Glutamatergic neuron (in vitro differentiated cells): ENCODE results near the gene TCOF1. TPM values are rescaled to one million over a fixed set of nuclear protein-coding genes. Genes with fewer than 3 reads are reported as not detected.
A peak's percentile ranks its signal among the peaks of the same experiment; 100 is the strongest.

Experiments used
- DNase-seq: peaks from one replicate; pipeline ENCODE4 v3.0.0; 2022
- H3K27ac Mint-ChIP-seq: one replicate; pipeline ENCODE4 v1.8.0; 2020; ENCODE audit warnings: mild to moderate bottlenecking, mixed read lengths, inconsistent platforms; ENCODE audit not compliant: unreplicated experiment
- H3K27me3 Mint-ChIP-seq: one replicate; pipeline ENCODE4 v1.8.0; 2020; ENCODE audit warnings: mild to moderate bottlenecking, moderate library complexity, mixed read lengths, inconsistent platforms; ENCODE audit not compliant: unreplicated experiment
- H3K36me3 Mint-ChIP-seq: one replicate; pipeline ENCODE4 v1.8.0; 2020; ENCODE audit warnings: mild to moderate bottlenecking, mixed read lengths, inconsistent platforms; ENCODE audit not compliant: unreplicated experiment
- H3K4me1 Mint-ChIP-seq: one replicate; pipeline ENCODE4 v1.8.0; 2020; ENCODE audit warnings: mild to moderate bottlenecking, low read depth, mixed read lengths, inconsistent platforms; ENCODE audit not compliant: unreplicated experiment
- H3K4me3 Mint-ChIP-seq: one replicate; pipeline ENCODE4 v1.8.0; 2020; ENCODE audit warnings: mild to moderate bottlenecking, mixed read lengths, inconsistent platforms; ENCODE audit not compliant: unreplicated experiment
- H3K9me3 Mint-ChIP-seq: one replicate; pipeline ENCODE4 v1.8.0; 2020; ENCODE audit warnings: mild to moderate bottlenecking, moderate library complexity, mixed read lengths, inconsistent platforms; ENCODE audit not compliant: unreplicated experiment
- CTCF ChIP-seq: fragments of 200-600 bp; sonication (generic); IDR thresholded peaks from one replicate; pipeline ENCODE4 v1.5.0; 2021; ENCODE audit not compliant: partially characterized antibody, unreplicated experiment
- total RNA-seq: library from RNA; stranded (reverse); fragmentation: NEBNext Ultra II Directional; extraction: Animal tissue kit (Norgen Biotek cat#: 25700); gene quantifications from one replicate; pipeline ENCODE4 v1.2.1, GENCODE V29; 2021; ENCODE audit not compliant: unreplicated experiment

The TCOF1 gene
- total RNA-seq, 1 donor from 2014 or later, result 39.7 TPM

GRCh38 chr5:150409638-150410523 is 52.4 kb downstream of the TCOF1 start:
- Mint-ChIP-seq H3K9me3 (peaks cover 4% of the 10 kb centered on the region), H3K27ac (peak overlapping the region; percentile 85)
- TF ChIP-seq CTCF, result no peak

GRCh38 chr5:150410524-150411244 is 53.2 kb downstream of the TCOF1 start:
- no peak for TF ChIP-seq CTCF
- Mint-ChIP-seq H3K4me3 (peak overlapping the region; percentile 53), H3K27ac (peak overlapping the region; percentile 85), H3K36me3 (no peaks in the 10 kb centered on the region), H3K27me3 (peaks cover 2% of the 10 kb centered on the region), H3K9me3 (peaks cover 4% of the 10 kb centered on the region), H3K4me1 (peaks cover 8% of the 10 kb centered on the region)
- DNase-seq, result peak; percentile 45

More at GRCh38 chr5:150409638-150410523, 52.4 kb downstream of the TCOF1 start:
- H3K36me3 Mint-ChIP-seq, result no peaks in the 10 kb centered on the region
- peaks cover 8% of the 10 kb centered on the region for H3K4me1 Mint-ChIP-seq
- H3K27me3 Mint-ChIP-seq, result peaks cover 2% of the 10 kb centered on the region
- peak; percentile 71 for DNase-seq
- H3K4me3 Mint-ChIP-seq, result peak overlapping the region; percentile 53

- no peak overlapping the region for H3K4me3 Mint-ChIP-seq
- peaks cover 2% of the 10 kb centered on the region for H3K27me3 Mint-ChIP-seq
- no peaks in the 10 kb centered on the region for H3K36me3 Mint-ChIP-seq
- no peak for TF ChIP-seq CTCF
- H3K4me1 Mint-ChIP-seq, result peaks cover 8% of the 10 kb centered on the region
- DNase-seq, result no peak
- no peak overlapping the region for H3K27ac Mint-ChIP-seq
- H3K9me3 Mint-ChIP-seq, result peaks cover 4% of the 10 kb centered on the region
These were observed 53.9 kb downstream of the TCOF1 start for GRCh38 chr5:150411245-150411979.

- Mint-ChIP-seq H3K27ac (no peak within 1 kb of the TSS), H3K4me1 (peaks cover 8% of the 10 kb centered on the region), H3K9me3 (peaks cover 4% of the 10 kb centered on the region), H3K4me3 (peak within 1 kb of the TSS; percentile 42), H3K27me3 (peaks cover 2% of the 10 kb centered on the region), H3K36me3 (no peaks in the 10 kb centered on the region)
- TF ChIP-seq CTCF, result no peak
- peak; percentile 52 for DNase-seq
These were observed 55.0 kb downstream of the TCOF1 start, which contains the start of gene CD74 for GRCh38 chr5:150412319-150413175. Gene CD74 (minus strand): TSS chr5:150412910. CDS start chr5:150412749, 161 bp downstream.
